Activated CD8-positive, alpha-beta memory T cell treated with anti-CD3 and anti-CD28 coated beads for 36 hours (primary cell): ENCODE data around the gene PROM2. TPM values are rescaled to one million over a fixed set of nuclear protein-coding genes. Genes with fewer than 3 reads are reported as not detected.

Experiments used
- CTCF ChIA-PET: fragments of 350-600 bp; sonication (Branson Sonifier 250); formaldehyde crosslinking; loops from one replicate; lab custom pipeline; 2021; ENCODE audit warnings: antibody characterized with exemption; lab: Charles Lee
- POLR2A ChIA-PET: fragments of 350-600 bp; sonication (Branson Sonifier 250); formaldehyde crosslinking; loops from one replicate; lab custom pipeline; 2021; ENCODE audit warnings: antibody characterized with exemption; lab: Charles Lee
- total RNA-seq, 2 experiments: library from RNA; stranded (reverse); gene quantifications; one replicate each; pipeline ENCODE4 v1.2.3, GENCODE V29; 2021

Gene PROM2
- total RNA-seq, 2 experiments from 2014 or later, result 0.25 to 0.48 TPM

DNA sequence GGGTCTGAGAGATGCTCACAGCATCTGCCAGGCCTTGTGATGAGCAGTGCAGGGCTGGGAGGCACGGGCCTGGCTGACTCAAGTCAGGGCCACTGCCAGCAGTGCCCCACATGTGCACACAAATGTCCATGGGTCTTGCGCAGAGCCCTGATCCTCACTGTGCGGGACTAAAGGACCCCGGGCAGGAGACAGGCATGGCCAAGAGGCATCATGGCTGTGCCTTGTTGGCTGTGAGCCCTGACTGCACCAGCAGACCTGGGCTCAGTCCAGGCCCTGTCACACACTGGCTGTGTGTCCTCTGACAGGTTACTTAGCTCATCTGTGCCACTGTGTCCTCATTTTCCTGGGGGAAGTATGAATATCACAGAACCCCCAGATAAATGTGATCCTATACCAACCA, 26.9 kb downstream of the PROM2 start:
- ChIA-PET POLR2A (no interaction called here), CTCF (no interaction called here)

DNA sequence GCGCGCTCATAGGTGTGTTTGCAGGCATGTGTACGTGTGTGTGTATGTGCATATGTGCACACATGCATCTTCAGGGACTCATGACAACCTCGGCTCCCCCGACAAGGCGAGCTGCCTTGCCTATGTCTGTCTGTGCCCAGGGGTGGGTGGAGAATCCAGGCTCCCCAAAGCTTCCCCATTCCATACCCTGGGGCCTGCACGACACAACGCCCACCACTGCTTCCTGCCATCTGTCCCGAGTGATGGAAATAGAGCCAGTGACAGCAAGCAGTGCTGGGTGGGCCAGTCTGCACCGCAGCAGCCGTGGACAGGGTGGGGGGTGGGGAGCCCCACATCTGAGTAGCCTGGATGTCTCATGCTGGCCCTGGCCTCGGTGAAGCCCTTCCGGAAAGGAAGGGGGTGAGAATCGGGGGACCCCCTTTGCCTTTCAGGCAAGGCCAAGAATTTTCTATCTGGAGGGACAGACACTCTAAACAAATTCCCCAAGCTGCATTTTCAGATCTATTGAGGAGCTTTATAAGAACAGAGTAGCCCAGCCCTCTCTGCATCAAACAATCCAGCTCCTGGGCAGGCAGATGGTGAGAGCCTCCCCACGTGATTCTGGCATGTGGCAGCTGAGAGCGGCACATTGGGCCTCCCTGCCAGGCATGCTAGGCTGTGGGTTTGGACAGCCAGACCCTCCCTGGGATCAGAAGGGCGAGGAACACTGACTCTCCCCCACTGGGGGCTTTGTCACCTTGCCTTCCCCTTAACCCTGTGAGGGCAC, 27.8 kb downstream of the PROM2 start:
- CTCF ChIA-PET, result no interaction called here
- POLR2A ChIA-PET, result no interaction called here

DNA sequence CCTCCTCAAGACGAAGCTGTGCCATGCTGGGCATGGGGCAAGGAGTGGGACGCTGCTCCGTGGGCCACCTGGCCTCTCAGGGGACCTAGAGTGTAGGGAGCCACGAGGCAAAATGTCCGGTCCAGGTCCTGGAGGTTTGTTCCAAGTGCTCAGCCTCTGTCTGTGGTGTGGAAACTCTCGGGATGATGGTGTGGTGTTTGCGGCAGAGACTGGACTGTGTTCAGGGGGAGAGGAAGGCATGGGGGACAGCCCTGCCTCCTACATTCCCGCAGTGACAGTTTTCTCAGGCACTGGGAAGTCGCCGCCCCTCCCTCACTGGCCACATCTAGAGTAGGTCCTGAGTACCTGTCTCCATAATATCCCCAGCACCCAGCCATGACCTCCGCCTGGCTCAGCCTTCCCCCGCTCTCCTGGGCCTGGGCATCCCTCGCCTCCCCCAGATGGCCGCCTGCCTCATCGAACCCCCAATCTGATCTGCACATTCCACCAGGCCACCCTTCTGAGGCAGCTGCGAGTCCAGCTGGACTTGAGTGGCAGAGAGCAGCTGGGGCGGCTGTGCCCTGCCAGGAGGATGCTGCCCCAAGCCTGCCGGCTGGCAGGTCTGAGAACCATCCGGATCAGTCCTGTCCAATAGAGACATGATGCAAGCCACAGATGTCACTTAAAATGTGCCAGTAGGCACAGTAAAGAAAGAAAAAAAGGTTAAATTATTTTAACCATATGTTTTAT, 29.1 kb downstream of the PROM2 start:
- CTCF ChIA-PET, result no interaction called here
- POLR2A ChIA-PET, result no interaction called here

DNA sequence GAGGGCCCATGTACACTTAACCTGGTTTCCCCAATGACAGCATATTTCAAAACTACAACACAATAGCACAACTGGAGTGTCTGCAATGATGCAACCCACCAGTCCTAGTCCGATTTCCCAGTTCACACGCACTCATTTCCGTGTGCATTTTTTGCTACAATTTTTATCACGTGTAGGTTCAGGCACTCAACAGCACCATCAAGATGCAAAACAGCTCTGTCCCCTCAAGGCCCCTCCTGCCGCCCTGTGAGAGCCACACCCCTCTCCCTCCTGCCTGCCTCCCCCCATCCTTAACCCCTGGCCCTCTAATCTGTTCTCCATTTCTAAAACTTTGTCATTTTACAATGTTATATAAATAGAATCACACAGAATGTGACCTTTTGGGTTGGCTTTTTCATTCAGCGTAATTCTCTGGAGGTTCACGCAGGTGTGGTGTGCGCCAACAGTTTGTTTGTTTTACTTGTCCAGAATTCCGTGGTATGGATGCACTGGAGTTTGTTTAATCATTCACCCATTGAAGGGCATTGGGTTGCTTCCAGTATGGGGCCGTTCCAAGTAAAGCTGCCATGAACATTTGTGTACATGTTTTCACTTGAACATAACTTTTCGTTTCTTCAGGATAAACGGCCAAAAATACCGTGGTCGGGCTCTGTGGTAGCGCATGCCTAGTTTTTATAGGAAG, 31.3 kb downstream of the PROM2 start:
- ChIA-PET CTCF (no interaction called here), POLR2A (no interaction called here)

DNA sequence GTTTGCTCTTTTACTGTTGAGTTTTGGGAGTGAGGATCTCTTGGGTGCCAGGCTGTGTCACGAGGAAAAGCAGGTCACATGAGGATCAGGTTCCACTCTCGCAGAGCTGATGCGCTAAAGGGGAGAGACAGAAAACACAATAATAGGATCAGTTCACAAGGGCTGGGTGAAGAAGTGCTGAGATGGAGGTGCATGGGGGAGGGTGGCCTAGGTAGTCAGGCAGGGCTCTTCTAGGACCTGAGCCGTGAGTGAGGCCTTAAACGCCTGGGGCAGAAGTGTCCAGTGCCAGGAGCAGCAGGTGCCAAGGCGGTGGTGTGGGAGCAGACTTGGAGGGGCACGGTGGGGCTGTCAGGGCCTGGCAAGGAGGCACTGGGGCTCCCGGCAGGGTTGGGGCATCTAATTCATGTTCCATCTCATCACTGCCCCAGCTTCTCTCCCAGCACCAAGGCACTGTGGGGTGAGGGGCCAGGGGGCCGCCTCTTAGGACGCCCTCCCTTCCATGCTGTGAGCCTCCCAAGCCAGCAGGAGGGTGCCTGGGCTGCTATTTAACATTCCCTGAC, 32.2 kb downstream of the PROM2 start:
- ChIA-PET CTCF (no interaction called here), POLR2A (no interaction called here)

DNA sequence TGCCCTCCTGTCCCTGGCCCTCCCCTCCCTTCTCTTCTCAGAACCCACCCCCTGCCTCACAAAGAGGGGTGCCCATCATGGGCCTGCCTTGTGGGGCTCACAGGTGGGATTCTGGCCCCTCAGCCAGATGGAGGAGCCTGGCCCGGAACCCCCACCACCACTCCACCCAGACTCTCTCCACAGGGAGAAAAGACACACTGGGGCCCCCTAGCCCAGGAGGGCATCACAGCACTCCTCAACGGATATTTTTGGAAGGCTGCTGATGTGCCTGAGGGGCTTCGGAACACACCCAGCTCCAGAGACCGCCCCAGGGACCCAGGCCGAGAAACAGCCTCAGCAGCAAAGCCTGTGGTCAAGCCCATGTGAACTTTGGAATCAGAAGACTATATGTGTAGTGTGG, 32.8 kb downstream of the PROM2 start:
- ChIA-PET POLR2A (no interaction called here), CTCF (no interaction called here)

DNA sequence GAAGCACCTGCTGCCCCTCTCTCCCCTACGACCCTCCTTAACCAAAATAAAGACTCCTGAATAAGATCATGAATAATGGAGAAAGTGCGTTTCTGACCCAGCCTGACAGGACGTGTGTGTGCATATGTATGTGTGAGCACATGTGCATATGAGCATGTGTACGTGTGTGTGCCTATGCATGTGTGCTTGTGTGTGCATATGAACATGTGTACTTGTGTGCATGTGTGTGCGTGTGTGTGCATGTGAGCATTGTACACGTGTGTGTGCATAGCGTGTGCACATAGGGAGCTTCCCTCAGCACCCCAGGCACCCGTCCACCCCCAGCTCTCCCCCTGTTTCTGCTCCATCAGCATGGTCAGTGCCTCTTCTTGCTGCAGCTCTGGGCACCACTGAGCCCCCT, 33.6 kb downstream of the PROM2 start:
- ChIA-PET POLR2A (no interaction called here), CTCF (no interaction called here)

DNA sequence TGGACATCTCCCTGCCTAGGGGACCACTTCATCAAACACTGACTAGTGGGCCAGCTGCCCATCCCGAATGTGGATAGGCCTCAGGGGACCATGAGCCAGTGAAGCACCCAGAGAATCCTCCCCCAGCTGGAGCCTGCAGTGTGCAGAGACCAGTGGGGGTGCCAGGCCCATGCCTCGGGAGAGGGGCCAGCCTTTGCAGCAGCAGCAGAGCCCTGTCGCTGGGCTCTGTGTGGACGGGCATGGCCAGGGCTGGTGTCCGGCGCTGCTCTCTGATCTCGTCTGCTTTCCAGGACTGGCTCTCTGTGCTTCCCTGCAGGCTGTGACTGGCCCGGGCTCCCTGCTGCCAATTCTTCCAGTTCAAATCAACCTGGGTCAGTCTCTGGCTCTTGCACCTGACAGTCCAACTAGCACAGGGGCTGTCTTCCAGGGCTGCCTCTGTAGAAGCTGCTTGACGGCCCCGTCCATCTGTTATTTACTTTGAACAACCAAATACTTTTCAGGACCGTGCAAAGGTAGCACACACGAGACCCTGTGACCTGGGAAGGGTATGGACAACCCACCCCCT, 34.3 kb downstream of the PROM2 start:
- POLR2A ChIA-PET, result no interaction called here
- CTCF ChIA-PET, result no interaction called here

DNA sequence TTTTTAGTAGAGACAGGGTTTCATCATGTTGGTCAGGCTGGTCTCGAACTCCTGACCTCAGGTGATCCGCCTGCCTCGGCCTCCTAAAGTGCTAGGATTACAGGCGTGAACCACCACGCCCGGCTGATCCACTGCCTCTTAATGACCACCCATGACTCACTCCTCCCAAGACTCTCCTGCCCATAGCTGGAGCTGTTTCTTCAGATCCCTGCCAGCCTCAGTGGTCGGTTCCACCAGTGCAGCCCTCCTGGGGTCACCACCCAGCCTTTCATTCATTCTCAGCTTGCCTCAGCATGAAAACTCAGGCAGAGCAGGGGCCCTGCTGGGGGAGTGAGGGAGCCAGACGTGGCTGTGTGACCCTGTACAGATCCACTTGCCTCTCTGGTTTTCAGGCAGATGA, 35.4 kb downstream of the PROM2 start:
- POLR2A ChIA-PET, result no interaction called here
- CTCF ChIA-PET, result no interaction called here

DNA sequence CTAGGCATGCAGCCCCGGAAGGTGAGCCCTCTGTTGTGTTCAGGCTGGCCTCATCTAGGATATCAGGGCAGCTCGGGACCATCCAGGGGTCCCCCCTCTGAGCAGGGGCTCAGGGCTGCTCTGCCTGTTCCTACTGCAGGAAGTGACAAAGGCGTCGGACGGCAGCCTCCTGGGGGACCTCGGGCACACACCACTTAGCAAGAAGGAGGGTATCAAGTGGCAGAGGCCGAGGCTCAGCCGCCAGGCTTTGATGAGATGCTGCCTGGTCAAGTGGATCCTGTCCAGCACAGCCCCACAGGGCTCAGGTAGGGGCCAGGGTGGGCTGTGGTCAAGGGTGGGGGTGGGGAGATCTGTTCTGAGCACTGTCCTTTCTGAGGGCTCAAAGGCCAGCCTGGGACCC, 36.0 kb downstream of the PROM2 start:
- ChIA-PET POLR2A (no interaction called here), CTCF (no interaction called here)

DNA sequence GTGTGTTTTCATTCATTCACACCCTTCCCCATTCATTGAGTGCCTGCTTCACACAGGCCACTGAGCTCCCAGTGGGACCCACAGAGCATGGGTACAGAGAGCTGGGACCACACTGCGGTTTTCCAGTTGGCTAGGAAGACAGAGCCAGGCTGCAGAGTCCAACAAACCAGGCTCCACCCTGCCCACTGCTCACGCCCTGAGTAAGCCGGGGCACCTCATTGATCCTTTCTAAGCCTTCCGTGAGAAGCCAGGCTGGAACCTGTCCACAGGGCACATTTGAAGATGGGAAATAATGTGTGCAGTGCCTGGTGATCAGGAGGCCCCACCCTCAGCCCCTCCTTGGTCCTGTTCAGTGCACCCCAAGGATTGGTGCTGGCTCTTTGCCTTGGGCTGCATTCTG, 36.4 kb downstream of the PROM2 start:
- ChIA-PET POLR2A (no interaction called here), CTCF (no interaction called here)

DNA sequence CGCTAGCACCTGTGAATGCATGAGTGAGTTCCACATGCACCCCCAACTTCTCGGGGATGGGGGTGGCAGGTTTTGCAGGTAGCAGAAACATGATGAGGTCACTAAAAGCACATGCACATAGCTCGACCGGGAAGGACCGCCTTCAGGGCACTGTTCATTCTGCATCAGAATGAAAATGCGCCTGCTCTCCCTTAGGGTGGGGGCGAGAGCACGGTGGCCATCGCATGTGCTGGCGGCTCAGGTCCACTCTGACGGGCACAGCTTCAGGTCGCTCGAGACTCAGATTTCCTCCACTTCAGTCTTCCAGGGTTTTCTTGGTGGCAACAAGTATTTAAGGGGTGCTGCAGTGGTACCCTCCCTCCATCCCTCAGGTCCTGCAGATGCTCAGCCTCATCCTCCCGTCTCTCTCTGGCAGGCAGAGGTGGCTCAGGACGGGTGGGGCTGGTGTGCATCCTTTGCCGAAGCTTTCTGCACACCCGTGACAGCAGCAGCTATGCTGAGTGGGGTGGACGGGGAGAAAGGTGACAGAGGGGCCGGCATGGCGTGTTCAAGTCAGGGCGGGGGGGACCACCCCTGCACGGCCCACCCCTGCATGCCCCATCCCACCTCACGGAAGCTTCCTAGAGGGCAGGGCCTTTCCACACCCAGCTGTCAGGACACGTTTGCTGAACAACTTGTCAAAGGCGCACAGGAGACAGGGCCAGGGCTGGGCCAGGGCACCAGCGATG, 37.7 kb downstream of the PROM2 start:
- ChIA-PET POLR2A (no interaction called here), CTCF (no interaction called here)

DNA sequence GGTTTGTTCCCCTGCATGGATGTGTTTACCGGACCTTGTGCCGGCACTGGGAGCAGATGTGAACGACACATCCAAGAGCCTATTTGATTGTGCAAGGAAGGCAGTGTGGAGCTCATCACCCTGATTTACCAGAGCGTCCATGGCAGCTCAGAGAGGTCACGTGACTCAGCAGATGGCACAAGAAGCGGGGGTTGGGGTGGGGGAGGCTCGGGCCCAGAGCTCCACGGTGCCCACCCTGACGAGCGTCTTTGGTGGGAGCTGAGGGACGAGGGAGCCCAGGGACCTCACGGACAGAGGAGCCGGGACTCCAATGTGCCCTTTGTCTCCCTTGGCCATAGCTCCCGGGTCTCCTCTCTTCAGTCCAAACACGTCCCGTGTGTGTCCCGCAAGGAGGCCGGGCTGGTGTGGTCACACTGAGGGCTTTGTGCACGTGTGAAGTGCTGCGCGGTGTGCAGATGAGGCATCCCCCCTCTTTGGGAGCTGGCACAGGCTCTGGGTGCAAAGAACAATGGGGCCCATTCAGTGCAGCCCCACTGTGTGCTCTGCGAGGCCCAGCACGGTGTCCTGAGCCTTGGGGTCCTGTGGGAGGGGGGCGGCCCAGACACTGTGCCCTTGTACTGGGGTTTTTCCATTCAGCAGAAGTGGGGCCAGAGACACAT, 38.4 kb downstream of the PROM2 start:
- CTCF ChIA-PET, result interaction anchor here (0.6 kb wide), 1 partner anchor 78 kb away, joined by 3 read pairs; no protein-coding TSS in a partner anchor
- POLR2A ChIA-PET, result no interaction called here

DNA sequence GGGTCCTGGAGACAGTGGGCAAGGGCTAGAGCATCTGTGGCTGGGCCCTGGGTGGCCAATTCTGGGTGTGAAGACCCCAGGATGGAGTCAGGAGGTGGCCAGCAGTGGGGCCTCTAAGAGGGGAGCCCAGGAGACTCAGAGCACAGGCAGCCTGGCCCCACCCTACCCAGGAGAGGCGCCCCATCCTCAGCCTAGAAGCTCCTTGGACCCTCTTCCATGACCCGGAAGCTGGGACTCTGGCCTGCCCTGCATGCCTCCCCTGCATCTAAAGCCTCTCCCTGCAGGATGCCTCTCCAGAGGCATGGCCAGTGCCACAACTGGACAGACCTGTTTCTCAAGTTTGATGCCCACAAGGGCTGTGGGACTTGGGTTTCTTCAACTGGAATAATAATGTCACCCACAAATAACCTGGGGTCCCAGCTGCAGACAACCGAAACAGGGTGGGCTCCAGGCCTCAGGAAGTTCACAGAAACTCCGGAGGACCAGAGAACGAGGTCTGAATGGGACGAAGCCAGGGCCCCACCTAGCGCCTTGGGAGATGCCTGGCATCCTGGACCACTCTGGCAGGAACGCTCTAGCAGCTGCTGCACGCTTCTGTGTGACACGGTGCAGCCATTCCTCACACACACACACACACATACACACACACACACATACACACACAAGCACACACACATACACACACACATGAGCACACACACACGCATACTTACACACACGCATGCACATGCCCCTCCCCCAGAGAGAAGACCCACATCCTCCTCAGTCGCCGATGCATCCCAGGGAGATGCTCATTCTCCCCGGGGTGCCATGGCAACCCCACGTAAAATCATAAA, 39.3 kb downstream of the PROM2 start:
- POLR2A ChIA-PET, result no interaction called here
- CTCF ChIA-PET, result interaction anchor here (0.6 kb wide), 1 partner anchor 78 kb away, joined by 3 read pairs; no protein-coding TSS in a partner anchor

DNA sequence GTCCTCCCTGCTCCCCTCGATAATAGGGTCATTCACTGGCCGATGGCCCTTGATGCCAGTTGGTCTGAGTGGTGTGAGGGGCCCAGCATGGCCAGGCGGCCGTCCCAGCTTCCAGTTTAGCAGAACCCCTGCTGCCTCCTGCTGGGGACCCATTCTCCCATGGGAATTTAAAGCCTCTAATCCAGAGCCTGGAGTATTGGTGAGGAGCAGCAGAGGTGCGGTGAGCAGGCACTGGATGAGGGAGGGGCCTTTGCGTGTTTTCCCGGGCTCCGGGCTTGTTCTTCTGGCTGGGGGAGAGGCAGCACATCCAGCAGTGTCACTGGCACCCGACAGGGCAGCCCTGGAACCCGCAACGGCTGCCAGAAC, 40.3 kb downstream of the PROM2 start:
- CTCF ChIA-PET, result no interaction called here

DNA sequence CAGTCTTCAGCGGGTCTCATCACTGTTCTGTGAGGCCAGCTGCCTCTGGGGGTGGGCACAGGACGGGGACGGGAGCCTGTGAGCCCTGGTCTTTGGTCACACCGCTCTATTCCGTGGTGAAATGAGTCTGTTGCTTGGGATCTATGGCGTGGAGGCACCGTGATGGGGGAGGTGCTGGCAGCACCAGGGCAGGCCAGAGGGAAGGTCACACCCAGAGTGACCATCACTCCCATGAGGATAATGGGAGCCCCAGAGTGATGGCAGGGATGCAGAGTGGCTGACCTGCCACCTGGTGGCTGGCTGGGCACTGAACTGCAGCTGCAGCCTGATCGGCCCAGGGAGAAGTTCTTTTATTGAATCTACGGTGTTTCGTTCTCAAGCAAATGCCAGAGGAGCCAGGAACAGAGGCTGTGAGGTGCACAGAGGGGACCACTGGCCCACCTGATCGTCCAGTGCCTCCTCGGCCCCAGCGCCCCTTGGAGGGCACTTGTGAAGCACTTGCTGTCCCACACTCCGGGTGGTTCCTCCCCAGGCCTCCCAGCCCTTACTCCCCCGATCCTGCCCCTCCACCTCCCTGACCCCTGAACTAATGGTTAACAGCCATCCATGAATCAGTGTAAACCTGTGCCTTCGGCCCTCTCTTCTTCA, 40.8 kb downstream of the PROM2 start:
- ChIA-PET CTCF (no interaction called here), POLR2A (no interaction called here)

More for the DNA sequence above, 40.3 kb downstream of the PROM2 start:
- POLR2A ChIA-PET, result no interaction called here

DNA sequence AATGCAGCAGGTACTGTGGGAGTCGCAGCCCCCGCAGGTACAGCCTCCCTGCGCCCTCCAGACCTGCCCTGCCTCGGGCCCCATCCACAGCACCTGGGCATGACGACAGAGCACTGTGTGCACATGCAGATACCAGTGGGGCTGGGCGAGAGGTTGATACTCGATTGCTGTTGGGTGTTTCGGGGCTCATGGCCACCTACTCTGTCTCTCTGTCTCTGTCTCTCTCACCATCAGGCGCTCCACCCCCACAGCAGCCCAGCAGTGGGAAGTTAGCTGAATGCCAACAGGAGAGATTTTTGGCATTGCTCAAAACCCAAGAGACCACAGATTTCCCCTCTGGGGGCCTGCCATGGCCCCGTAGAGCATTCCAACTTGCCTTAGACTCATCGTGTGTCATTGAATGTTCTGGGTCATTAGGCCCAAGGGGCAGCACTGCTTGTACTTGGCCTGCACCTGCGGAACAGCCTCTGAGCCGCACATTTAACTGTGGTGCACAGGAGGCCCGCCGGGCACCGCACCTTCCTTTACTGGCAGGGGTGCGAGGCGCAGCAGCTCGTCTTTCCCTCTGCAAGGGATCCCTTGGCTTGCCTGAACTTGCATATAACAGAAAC, 41.7 kb downstream of the PROM2 start:
- CTCF ChIA-PET, result no interaction called here
- POLR2A ChIA-PET, result no interaction called here
